Mesodermal cell (in vitro differentiated cells): ENCODE data around the gene CGNL1.

ENCODE experiments used
- H3K27ac ChIP-seq: 2 replicates; pipeline ENCODE4 v1.7.0; 2013; ENCODE audit warnings: mild to moderate bottlenecking, low read depth, low read length, moderate library complexity; ENCODE audit not compliant: severe bottlenecking
- H3K36me3 ChIP-seq: 2 replicates; pipeline ENCODE4 v1.7.1; 2013; ENCODE audit warnings: mild to moderate bottlenecking, low read length, moderate library complexity; ENCODE audit not compliant: control insufficient read depth, insufficient read depth
- H3K4me1 ChIP-seq: one replicate; pipeline ENCODE4 v1.7.1; 2013; ENCODE audit warnings: mild to moderate bottlenecking, low read length; ENCODE audit not compliant: insufficient read depth, control insufficient read depth, poor library complexity, severe bottlenecking
- H3K4me3 ChIP-seq: 2 replicates; pipeline ENCODE4 v1.7.0; 2013; ENCODE audit warnings: low read length, control low read depth, mild to moderate bottlenecking; ENCODE audit not compliant: insufficient read depth, poor library complexity, severe bottlenecking; ENCODE audit errors: extremely low read depth
- H3K9me3 ChIP-seq: 2 replicates; pipeline ENCODE4 v1.7.1; 2013; ENCODE audit warnings: mild to moderate bottlenecking, low read length, moderate library complexity; ENCODE audit not compliant: control insufficient read depth
- WGBS, 2 experiments: methylation state at CpG; one replicate each; pipeline ENCODE4 v1.1.5; 2013; ENCODE audit warnings: missing lambda C conversion rate in 2 of 2; ENCODE audit not compliant: insufficient coverage in 2 of 2; 5-methylcytosine and 5-hydroxymethylcytosine counted together

Gene CGNL1

GRCh38 chr15:57373882-57374276, 2.4 kb upstream of the CGNL1 start:
- no peak overlapping the region for H3K27ac ChIP-seq
- no peak overlapping the region for H3K4me3 ChIP-seq
- peaks cover 9% of the 10 kb centered on the region for H3K4me1 ChIP-seq
- no peaks in the 10 kb centered on the region for H3K9me3 ChIP-seq
- H3K36me3 ChIP-seq = no peaks in the 10 kb centered on the region
- 96 to 100% methylated on average over 1 of the region's 1 CpG for WGBS, 2 experiments

DNA sequence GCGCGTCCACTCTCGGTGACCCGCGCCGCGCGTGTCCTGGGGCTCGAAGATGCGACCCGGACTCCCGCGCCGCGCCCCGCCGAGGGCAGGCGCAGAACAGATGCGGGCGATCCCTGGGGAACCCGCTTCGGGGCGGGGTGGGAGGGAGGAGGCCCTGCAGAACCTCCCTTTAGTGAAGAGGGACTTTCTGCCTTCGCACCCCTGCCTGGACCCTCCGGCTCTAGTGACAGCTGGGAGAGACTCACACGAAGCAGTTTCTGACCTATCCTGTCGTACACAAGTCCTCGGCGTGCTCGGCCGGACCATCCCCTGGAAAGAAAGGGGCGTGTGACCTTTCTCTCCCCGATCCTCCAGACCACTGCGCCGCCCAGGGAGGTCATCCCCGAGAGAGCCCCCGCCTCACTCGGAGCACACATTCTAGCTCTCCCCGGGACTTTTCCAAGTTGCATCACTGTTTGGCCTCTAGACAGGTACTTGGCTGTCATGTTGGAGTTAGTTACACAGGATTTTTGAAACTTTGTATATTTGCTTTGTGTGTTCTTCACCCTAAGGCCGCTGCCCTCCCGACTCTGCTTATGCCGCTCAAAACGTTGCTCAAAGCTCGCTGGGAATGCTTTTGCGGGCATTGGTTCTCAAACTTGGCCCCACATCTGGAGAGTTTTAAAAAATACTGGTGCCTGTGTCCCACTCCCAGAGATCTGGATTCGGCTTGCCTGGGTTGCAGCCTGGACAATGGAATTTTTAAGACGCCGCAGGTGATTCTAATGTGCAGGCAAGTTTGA, 582 bp downstream of the CGNL1 start:
- Histone ChIP-seq H3K9me3 (no peaks in the 10 kb centered on the region), H3K4me3 (peak overlapping the region; percentile 55), H3K4me1 (peaks cover 29% of the 10 kb centered on the region), H3K36me3 (peaks cover 13% of the 10 kb centered on the region), H3K27ac (peak overlapping the region; percentile 29)
- WGBS, 2 experiments = 8% methylated on average over 40 to 43 of the region's 48 CpGs

GRCh38 chr15:57377478-57377847, 1.2 kb downstream of the CGNL1 start:
- H3K27ac ChIP-seq = no peak overlapping the region
- peaks cover 13% of the 10 kb centered on the region for H3K36me3 ChIP-seq

GRCh38 chr15:57379487-57379886, 3.2 kb downstream of the CGNL1 start:
- peaks cover 16% of the 10 kb centered on the region for H3K36me3 ChIP-seq
- no peak overlapping the region for H3K27ac ChIP-seq
- H3K4me1 ChIP-seq = peaks cover 45% of the 10 kb centered on the region
- 100% methylated on average over 2 of the region's 3 CpGs; no CpG with 5 or more reads in 1 of the 2 experiments for WGBS, 2 experiments
- H3K9me3 ChIP-seq = no peaks in the 10 kb centered on the region
- H3K4me3 ChIP-seq = peak overlapping the region; percentile 55

More at GRCh38 chr15:57377478-57377847, 1.2 kb downstream of the CGNL1 start:
- peaks cover 34% of the 10 kb centered on the region for H3K4me1 ChIP-seq
- WGBS, 2 experiments = 50 to 69% methylated on average over 4 of the region's 4 CpGs
- no peaks in the 10 kb centered on the region for H3K9me3 ChIP-seq
- H3K4me3 ChIP-seq = peak overlapping the region; percentile 55

GRCh38 chr15:57380854-57381253, 4.5 kb downstream of the CGNL1 start:
- Histone ChIP-seq H3K36me3 (peaks cover 27% of the 10 kb centered on the region), H3K4me3 (no peak overlapping the region)
- 94 to 100% methylated on average over 1 to 2 of the region's 2 CpGs for WGBS, 2 experiments

GRCh38 chr15:57382215-57382614, 5.9 kb downstream of the CGNL1 start:
- peaks cover 27% of the 10 kb centered on the region for H3K36me3 ChIP-seq
- peaks cover 69% of the 10 kb centered on the region for H3K4me1 ChIP-seq
- no peak overlapping the region for H3K4me3 ChIP-seq
- 82 to 88% methylated on average over 4 to 5 of the region's 7 CpGs for WGBS, 2 experiments
- H3K27ac ChIP-seq = peak overlapping the region; percentile 3
- no peaks in the 10 kb centered on the region for H3K9me3 ChIP-seq

More at GRCh38 chr15:57380854-57381253, 4.5 kb downstream of the CGNL1 start:
- Histone ChIP-seq H3K4me1 (peaks cover 56% of the 10 kb centered on the region), H3K27ac (no peak overlapping the region), H3K9me3 (no peaks in the 10 kb centered on the region)

DNA sequence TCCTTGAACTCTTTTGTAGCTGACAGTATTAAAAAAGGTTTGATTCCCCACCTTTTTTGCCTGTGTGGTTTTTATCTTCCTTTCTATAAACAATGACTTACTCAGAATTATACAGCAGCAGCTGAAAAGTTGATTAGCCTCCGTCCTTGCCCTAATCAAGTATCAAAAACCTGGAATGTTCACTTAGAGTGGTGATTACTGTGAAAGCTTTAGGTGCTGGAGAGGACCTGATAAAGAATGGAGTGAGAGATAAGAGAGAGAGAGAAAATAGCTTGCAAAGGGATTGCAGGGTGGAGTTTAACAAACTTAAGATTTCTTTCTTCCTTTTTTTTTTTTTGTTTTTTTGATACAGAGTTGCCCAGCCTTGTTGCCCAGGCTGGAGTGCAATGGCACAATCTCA, 6.7 kb downstream of the CGNL1 start:
- WGBS, 2 experiments = no CpG with 5 or more reads among the region's 1 CpG
- no peak overlapping the region for H3K27ac ChIP-seq

GRCh38 chr15:57384024-57384423, 7.7 kb downstream of the CGNL1 start:
- 100% methylated on average over 2 of the region's 2 CpGs for WGBS, 2 experiments
- Histone ChIP-seq H3K36me3 (peaks cover 27% of the 10 kb centered on the region), H3K4me3 (no peak overlapping the region), H3K27ac (no peak overlapping the region), H3K4me1 (peaks cover 74% of the 10 kb centered on the region), H3K9me3 (no peaks in the 10 kb centered on the region)

More for the DNA sequence above, 6.7 kb downstream of the CGNL1 start:
- peaks cover 27% of the 10 kb centered on the region for H3K36me3 ChIP-seq
- H3K4me1 ChIP-seq = peaks cover 71% of the 10 kb centered on the region
- no peaks in the 10 kb centered on the region for H3K9me3 ChIP-seq
- no peak overlapping the region for H3K4me3 ChIP-seq

DNA sequence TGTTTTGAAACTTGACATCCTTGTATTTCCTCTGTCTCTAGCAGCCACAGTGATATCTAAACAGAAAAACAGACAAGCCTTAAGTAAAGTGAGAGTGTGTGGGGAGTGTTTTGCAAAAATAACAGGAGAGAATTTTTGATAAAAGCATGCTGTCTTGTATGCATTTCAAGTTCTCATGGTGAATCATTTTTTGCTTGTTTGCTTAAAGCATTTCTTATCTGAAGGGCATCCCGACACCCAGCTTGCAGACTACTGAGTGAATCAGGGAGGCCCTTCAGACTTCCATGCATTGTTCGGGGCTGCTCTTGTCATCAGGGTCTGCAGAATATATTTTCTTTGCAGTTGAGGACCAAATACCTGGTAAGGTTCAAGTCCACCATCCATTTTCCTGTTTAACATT, 8.5 kb downstream of the CGNL1 start:
- H3K4me3 ChIP-seq = no peak overlapping the region
- H3K4me1 ChIP-seq = peaks cover 66% of the 10 kb centered on the region
- peaks cover 23% of the 10 kb centered on the region for H3K36me3 ChIP-seq
- H3K27ac ChIP-seq = no peak overlapping the region
- no peaks in the 10 kb centered on the region for H3K9me3 ChIP-seq
- 78 to 91% methylated on average over 2 of the region's 2 CpGs for WGBS, 2 experiments

- WGBS, 2 experiments = 47 to 58% methylated on average over 2 of the region's 7 CpGs
Measured at GRCh38 chr15:57385923-57386390, 9.7 kb downstream of the CGNL1 start.

DNA sequence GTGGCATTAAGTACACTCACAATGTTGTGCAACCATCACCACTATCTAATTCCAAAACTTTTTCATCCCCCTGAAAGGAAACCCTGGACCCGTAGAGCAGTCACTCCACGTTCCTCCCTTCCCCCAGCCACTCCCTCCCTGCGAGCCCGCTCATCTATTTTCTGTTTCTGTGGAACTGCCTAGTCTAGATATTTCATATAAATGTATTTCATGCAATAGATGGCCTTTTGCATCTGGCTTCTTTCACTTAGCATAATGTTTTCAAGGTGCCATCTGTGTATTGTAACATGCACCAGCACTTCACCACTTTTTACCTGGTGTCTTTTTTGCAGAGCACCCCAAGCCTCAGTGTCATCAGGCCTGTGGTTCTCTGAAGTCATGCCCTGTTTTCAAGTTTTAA, 10.7 kb downstream of the CGNL1 start:
- H3K36me3 ChIP-seq = peaks cover 14% of the 10 kb centered on the region
- 43% methylated on average over 1 of the region's 4 CpGs; no CpG with 5 or more reads in 1 of the 2 experiments for WGBS, 2 experiments
- peaks cover 13% of the 10 kb centered on the region for H3K9me3 ChIP-seq
- H3K4me3 ChIP-seq = no peak overlapping the region
- peaks cover 55% of the 10 kb centered on the region for H3K4me1 ChIP-seq
- H3K27ac ChIP-seq = peak overlapping the region; percentile 67

More at GRCh38 chr15:57385923-57386390, 9.7 kb downstream of the CGNL1 start:
- no peak overlapping the region for H3K27ac ChIP-seq
- peaks cover 62% of the 10 kb centered on the region for H3K4me1 ChIP-seq
- H3K4me3 ChIP-seq = no peak overlapping the region
- H3K36me3 ChIP-seq = peaks cover 15% of the 10 kb centered on the region
- H3K9me3 ChIP-seq = peaks cover 4% of the 10 kb centered on the region
